Activated gamma-delta T cell treated with Interleukin-2 at 50 U/mL for 16 hours (primary cell): ENCODE results near the gene MAPRE3.
"Not testable (repeated sequence)": the region's sequence is repeated elsewhere in the genome, so short reads cannot be mapped to it uniquely, and the experiment has no call there.

Source experiments
- DNase-seq: peaks from one replicate; pipeline ENCODE4 v3.0.0-alpha.2; 2020

MAPRE3 gene

DNA sequence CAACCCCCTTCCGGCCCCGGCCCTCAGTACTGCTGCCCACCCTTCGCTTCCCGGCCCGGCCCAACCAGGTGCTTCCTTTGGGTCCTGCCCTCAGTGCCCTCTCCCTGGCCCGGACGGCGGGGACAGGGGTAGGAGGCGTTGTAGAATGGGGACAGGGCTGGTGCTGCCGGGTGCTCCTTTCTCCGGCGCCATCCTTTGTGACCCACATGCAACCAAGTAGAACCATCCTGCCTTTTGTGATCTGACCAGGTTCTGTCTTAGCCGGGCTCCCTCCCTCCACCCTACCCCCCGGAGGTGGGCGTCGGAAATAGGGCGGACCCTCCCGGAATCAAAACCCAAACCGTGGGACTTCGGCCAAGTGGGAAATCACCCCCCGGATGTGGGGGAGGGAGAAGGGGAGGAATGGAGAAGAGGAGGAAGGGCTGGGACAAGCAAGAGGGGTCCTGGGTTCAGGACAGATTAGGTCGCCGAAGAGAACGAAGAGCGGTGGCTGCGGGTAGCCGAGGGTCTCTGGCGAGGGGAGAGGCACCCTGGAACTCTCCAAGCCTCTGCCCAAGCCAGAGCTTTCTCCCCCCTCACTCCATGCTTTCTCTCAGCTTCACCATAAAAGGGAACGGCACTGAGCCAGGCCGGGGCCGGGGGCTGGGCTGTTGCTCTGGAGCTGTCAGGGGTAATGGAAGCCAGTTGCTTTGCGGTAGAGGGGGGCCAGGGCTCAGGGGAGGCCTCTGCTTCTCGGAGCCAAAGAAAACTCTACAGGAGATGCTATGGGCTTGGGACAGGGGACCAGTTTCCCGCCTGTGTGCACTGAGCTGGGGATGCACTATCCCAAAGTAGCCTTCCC, 101.8 kb downstream of the MAPRE3 start:
- DNase-seq, result no peak

GRCh38 chr2:27072920-27073319, 102.5 kb downstream of the MAPRE3 start:
- no peak for DNase-seq

DNA sequence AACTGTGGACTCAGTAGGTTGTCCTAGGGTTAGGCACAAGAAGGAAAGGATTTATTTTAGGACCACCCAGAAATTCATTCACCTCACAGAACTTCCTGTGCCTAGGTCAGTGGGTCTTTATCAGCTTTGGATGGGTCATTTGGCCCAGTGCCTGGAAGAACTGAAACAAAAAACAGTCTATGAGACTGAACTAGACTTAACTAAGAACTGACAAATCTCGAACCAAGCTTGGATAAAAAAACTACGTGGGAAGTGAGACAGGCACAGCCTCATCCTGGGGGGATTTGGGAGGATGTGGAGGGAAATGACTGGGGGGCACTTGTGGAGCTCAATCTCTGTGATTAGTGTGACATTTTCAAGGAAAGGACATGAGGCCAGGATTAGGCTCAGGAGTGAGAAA, 103.3 kb downstream of the MAPRE3 start:
- no peak for DNase-seq

DNA sequence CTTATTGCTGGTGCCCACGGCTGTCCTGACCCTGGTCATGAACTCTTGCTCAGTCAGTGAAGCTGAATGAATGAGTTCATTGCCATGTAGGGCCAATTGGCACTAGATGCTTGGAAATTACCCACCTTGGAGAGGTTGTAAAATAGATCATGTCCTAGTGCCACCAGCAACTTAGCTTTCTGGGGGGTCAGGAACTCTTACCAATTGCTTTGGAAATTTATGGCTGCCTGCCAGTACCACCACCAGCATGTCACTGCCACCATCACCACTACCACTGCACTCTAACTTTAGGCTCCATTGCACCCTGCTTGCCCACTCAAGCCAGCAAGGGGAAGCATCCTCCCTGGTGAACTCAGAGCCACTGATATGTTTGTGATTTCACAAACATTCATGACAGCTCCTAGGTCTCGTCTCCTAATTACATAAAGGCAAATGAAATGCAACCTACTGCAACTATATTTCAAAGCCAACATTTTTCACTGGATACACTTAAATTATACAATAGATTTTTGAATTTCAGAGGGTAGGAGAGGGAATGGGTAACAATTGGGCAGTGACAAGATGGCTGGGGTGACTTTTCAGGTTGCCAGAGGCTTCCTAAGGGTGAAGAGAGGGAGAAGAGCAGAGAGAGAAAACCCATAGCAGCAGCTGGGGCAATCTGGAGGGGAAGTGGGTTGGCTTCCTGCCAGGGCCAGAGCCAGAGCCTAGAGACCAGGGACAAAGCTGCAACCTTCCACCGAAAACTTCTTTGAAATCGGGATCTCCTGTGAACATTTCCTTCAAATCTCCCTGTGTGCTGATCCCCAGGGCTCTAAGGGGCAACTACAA, 104.5 kb downstream of the MAPRE3 start:
- peak; percentile 59 for DNase-seq

GRCh38 chr2:27075566-27075871, 105.1 kb downstream of the MAPRE3 start:
- not testable (repeated sequence) for DNase-seq

DNA sequence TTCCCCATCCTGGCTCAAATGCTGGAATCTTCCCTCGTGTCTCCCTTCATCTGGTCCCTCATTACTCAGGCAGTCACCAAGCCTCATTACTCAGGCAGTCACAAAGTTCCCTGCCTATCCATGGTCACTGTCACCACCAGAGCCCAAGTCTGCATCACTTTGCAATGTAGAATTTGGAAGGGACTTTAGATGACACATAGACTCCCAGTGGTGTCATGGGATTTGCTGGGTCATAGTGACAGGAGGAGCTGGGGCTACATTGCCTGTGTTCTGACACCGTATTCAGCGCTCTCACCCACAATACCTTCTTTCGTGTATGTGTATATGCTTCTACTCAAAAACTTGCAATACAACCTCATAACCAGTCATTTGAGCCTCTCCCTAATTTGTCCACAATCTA, 105.9 kb downstream of the MAPRE3 start:
- DNase-seq, result no peak
